ENCODE results near the gene ZNF575. TPM values are rescaled to one million over a fixed set of nuclear protein-coding genes. Genes with fewer than 3 reads are reported as not detected.
A peak's percentile ranks its signal among the peaks of the same experiment; 100 is the strongest.

The ZNF575 gene
- total RNA-seq, 2 donors from 2014 or later: 3.2 to 4.3 TPM

DNA sequence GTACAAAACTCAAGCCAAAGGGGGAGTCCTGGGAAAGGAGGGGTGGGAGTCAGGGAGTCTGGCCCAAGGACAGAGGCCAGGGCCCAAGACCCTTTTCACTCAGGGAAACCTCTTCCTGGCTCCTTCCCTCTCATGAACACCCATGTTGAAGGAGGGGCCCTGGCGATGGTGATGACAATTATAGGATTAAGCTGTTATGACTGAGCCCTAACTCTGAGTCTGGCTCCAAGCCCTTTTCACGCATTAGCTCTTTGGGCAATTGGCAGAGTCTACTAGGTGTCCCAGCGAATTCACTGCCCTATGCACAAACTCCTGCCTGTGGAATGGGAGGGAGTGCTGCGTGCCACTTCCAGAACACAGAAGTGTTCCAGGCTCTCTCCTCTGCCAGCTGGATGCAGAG is 20.7 kb downstream of the ZNF575 start:
- Mint-ChIP-seq H3K36me3 (ENCODE audit: insufficient read depth in 2 of 2) (peaks cover 7 to 14% of the 10 kb centered on the region in 2 donors), H3K4me1 (ENCODE audit: low read depth) (peaks cover 10% of the 10 kb centered on the region), H3K4me3 (no peak overlapping the region), H3K27ac (no peak overlapping the region), H3K9me3 (no peaks in the 10 kb centered on the region), H3K27me3 (ENCODE audit: low read depth) (no peaks in the 10 kb centered on the region)
- DNase-seq: no peak
- ATAC-seq (replicated peaks in 1 of 2): no peak

DNA sequence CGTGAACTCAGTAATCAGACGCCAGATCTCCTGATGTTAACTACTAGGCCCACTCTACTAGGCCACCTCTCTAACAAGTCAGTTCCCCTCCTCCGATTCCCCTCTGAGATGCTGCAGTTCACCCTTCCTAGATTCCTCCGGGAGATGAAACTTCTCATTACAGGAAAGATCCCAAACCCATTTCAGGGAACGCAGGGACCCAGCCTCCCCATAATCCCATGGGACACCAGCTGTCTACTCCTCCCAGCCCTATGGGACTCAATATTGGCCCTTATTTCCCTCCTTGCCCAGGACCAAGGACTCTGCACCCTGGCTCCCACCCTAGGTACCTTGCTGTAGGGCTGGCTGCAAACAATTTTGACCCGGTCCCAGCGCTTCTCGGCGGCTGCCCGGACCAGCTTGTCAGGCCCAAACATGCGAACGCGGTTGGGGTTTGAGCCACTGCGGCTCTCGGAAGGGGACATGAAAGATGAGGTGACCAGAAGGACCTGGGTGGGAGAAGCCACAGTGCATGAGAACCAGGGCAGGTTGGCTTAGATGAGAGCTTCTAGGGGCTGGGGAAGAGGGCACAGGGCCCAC is 21.4 kb downstream of the ZNF575 start:
- no peak overlapping the region for H3K27ac Mint-ChIP-seq
- no peak overlapping the region for H3K4me3 Mint-ChIP-seq
- DNase-seq (no peak), ATAC-seq (replicated peaks in 1 of 2) (no peak)
- peaks cover 7 to 14% of the 10 kb centered on the region in 2 donors for H3K36me3 Mint-ChIP-seq (ENCODE audit: insufficient read depth in 2 of 2)
- peaks cover 10% of the 10 kb centered on the region for H3K4me1 Mint-ChIP-seq (ENCODE audit: low read depth)
- no peaks in the 10 kb centered on the region for H3K9me3 Mint-ChIP-seq
- no peaks in the 10 kb centered on the region for H3K27me3 Mint-ChIP-seq (ENCODE audit: low read depth)

DNA sequence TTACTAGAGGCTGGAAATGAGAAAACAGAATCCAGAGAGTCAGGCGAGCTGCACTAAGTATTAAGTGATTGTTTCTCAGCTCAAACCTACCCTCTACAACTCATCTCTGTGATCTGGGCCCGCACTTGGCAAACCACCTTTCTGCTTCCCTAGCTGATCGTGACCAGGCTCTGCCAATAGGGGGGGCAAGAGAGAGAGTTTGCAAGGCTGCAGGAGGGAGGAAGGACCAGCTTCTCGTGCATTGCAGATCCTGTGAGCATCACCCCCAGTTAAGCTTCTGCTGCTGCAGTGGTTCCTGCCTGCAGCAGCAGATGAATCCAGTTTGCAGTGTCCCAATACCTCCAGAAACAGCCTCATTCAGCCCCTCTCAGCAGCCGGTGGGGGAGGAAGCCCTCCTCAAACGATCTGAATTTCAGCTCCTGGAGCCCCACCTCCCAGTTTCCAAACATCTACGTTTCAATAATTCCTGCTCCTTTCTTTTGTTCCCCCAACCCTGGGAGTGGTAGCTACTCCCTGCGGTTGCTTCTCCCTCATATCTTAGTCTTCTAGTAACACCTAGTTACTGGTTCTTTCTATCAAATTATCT is 22.3 kb downstream of the ZNF575 start:
- Mint-ChIP-seq H3K27ac (peak overlapping the region; percentile 60), H3K9me3 (no peaks in the 10 kb centered on the region), H3K4me3 (no peak overlapping the region), H3K27me3 (ENCODE audit: low read depth) (no peaks in the 10 kb centered on the region), H3K4me1 (ENCODE audit: low read depth) (peaks cover 12% of the 10 kb centered on the region), H3K36me3 (ENCODE audit: insufficient read depth in 2 of 2) (peaks cover 7 to 15% of the 10 kb centered on the region in 2 donors)
- DNase-seq (peak; percentile 80 to 84), ATAC-seq (replicated peaks in 1 of 2) (peak; percentile 73 to 88)

DNA sequence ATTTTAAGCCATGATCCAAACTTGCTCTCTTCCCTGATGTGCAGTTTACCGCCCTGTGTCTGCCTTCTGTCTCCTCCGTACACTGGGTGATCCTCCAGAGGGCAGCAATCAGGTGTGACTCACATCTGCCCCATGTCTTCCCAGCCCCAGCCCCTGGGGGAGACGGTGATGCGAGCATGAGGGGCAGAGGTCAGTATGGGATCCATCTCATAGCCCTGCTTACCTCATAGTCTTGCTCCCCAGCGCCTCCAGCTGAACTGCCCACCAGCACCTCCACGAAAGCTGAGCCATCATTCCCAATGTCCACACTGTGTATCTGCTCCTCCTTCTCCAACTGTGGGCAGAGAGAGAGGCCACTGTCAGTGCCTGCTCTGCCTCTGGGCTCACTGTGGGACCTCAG is 27.7 kb downstream of the ZNF575 start:
- DNase-seq: no peak
- H3K27me3 Mint-ChIP-seq (ENCODE audit: low read depth): no peaks in the 10 kb centered on the region
- no peak for ATAC-seq (replicated peaks in 1 of 2)
- peaks cover 52% of the 10 kb centered on the region for H3K4me1 Mint-ChIP-seq (ENCODE audit: low read depth)
- H3K36me3 Mint-ChIP-seq (ENCODE audit: insufficient read depth in 2 of 2): peaks cover 11 to 19% of the 10 kb centered on the region in 2 donors
- no peak overlapping the region for H3K27ac Mint-ChIP-seq
- no peak overlapping the region for H3K4me3 Mint-ChIP-seq
- H3K9me3 Mint-ChIP-seq: peaks cover 0 to 2% of the 10 kb centered on the region in 2 donors

DNA sequence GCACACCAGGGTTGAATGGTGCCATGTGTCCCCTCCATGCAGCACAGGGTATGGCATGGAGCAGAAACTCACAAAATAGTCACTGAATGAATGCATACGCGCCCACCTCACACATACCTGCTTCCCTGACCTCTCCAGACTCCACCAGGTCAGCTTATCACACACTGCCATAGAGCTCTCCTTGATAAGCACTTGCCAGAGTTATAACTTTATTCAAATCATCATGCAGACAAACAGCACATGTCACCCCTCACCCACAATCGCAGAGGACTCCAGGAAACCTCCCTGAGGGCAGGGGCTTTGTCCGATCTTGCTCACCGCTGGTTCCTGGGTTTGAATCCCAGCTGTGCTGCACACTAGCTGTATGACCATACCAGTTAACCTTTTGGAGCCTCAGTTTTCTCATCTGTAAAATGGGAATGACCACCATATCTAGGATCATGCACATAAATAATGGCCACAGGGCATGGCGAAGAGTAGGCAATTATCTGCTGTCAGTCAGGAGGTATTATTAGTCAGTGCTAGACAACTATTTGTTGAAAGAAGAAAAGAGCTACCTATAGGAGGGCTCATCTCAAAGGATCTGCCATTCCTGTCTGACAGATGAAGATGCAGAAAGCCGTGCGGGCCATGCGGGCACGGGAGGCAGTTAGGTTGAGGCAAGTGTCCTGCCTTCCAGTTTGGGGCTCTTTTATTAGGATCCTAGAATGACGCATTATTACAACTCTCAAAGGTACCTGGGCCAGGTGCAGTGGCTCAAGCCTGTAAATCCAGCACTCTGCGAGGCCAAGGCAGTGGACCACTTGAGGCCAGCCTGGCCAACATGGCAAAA is 28.4 kb downstream of the ZNF575 start:
- ATAC-seq (replicated peaks in 1 of 2): no peak
- no peaks in the 10 kb centered on the region for H3K27me3 Mint-ChIP-seq (ENCODE audit: low read depth)
- DNase-seq: no peak
- peak overlapping the region; percentile 94 for H3K27ac Mint-ChIP-seq
- H3K9me3 Mint-ChIP-seq: peaks cover 0 to 2% of the 10 kb centered on the region in 2 donors
- H3K4me3 Mint-ChIP-seq: no peak overlapping the region
- peaks cover 11 to 19% of the 10 kb centered on the region in 2 donors for H3K36me3 Mint-ChIP-seq (ENCODE audit: insufficient read depth in 2 of 2)
- peaks cover 51% of the 10 kb centered on the region for H3K4me1 Mint-ChIP-seq (ENCODE audit: low read depth)

DNA sequence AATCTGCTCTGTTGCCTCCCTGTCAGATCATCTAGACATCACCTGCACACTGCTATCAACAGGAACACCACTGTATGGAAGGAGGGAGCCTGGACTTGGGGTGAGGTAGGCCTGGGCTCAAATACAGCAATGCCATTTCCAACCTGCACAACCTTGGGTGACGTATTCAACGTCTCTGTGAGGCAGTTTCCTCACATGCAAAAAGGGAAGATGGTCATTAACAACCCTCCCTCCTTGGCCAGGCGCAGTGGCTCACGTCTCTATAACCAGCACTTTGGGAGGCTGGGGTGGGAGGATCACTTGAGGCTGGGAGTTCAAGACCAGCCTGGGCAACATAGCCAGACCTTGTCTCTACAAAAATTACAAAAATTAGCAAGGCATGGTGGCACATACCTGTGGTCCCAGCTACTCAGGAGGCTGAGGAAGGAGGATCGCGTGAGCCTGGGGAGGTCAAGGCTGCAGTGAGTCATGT is 29.3 kb downstream of the ZNF575 start:
- Mint-ChIP-seq H3K27ac (peak overlapping the region; percentile 94), H3K36me3 (ENCODE audit: insufficient read depth in 2 of 2) (peaks cover 11 to 21% of the 10 kb centered on the region in 2 donors), H3K4me3 (peak overlapping the region; percentile 65 to 75), H3K9me3 (peaks cover 0 to 2% of the 10 kb centered on the region in 2 donors), H3K27me3 (ENCODE audit: low read depth) (no peaks in the 10 kb centered on the region), H3K4me1 (ENCODE audit: low read depth) (peaks cover 51% of the 10 kb centered on the region)
- ATAC-seq (replicated peaks in 1 of 2): no peak
- DNase-seq: no peak

DNA sequence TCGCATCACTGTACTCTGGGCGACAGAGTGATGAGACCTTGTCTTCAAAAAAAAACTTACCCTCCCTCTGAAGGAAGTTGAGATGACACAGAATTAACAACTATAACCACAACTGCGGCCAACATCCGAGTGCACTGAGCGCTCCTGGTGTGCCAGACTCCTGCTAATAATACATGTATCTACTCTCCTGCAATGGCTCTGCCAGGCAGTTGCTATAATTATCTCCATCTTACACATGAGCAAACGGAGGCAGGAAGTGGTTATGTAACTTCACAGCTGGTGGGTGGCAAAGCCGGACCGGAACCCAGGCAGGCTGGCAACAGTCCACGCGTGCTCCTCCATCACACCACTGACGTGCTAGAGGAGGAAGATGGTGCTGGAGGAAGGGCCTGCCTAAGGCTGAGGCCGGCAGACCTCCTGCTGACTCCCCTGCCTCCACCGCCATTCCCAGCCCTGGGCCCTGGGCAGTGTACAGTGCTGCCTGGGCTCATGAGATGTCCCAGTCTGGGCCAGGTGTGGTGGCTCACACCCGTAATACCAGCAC is 29.8 kb downstream of the ZNF575 start:
- H3K27me3 Mint-ChIP-seq (ENCODE audit: low read depth): no peaks in the 10 kb centered on the region
- peaks cover 11 to 19% of the 10 kb centered on the region in 2 donors for H3K36me3 Mint-ChIP-seq (ENCODE audit: insufficient read depth in 2 of 2)
- peaks cover 0 to 2% of the 10 kb centered on the region in 2 donors for H3K9me3 Mint-ChIP-seq
- peak overlapping the region; percentile 65 to 75 for H3K4me3 Mint-ChIP-seq
- DNase-seq: peak; percentile 71 to 79
- peak; percentile 94 to 96 for ATAC-seq (replicated peaks in 1 of 2)
- peaks cover 51% of the 10 kb centered on the region for H3K4me1 Mint-ChIP-seq (ENCODE audit: low read depth)
- peak overlapping the region; percentile 94 for H3K27ac Mint-ChIP-seq

DNA sequence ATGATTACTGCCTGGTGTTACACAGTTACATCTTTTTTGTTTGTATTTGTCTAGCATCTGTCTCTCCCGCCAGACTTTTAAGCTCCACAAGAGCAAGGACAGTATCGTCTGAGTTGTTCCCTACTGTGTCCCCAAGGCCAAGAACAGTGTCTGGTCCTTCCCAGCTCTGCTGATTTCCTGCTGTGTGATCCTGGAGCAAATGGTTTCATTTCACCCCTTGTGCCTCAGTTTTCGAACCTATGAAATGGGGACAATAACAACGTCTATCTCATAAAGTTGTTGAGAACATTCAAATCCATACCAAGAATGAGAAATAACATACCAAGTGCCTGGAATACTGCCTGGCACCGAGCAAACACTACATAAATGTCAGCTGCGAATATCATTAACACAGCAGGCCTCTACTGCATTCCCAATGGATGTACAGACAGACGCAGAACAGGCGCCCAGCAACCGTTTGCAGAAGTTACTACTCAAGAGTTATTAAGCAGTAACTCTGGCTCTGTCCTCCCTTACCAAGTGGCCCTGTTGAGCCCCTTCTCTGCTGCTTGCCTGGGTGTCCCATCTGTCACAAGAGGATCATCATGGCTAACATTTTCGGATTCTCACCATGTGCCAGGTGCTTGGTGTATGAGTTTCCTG is 30.9 kb downstream of the ZNF575 start:
- Mint-ChIP-seq H3K4me3 (peak overlapping the region; percentile 5 to 25), H3K36me3 (ENCODE audit: insufficient read depth in 2 of 2) (peaks cover 11 to 17% of the 10 kb centered on the region in 2 donors), H3K27ac (peak overlapping the region; percentile 66), H3K9me3 (peaks cover 0 to 2% of the 10 kb centered on the region in 2 donors), H3K4me1 (ENCODE audit: low read depth) (peaks cover 51% of the 10 kb centered on the region), H3K27me3 (ENCODE audit: low read depth) (no peaks in the 10 kb centered on the region)
- no peak for DNase-seq
- ATAC-seq (replicated peaks in 1 of 2): no peak

DNA sequence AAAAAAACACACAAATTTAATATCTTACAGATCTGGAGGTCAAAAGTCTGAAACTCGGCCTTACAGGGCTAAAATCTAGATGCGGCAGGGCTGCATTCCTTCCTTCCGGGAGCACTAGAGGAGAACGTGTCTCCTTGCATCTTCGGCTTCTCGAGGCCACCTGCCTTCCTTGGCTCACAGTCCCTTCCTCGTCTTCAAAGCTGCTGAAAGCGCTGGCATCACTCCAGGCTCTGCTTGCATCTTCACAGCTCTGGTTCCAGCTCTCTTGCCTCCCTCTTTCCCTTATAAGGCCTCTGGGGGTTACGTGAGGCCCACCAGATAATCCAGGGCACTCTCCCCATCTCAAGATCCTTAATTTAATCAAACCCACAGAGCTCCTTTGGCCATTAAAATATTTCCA is 31.8 kb downstream of the ZNF575 start:
- Mint-ChIP-seq H3K27ac (no peak overlapping the region), H3K4me3 (no peak overlapping the region), H3K4me1 (ENCODE audit: low read depth) (peaks cover 56% of the 10 kb centered on the region), H3K27me3 (ENCODE audit: low read depth) (no peaks in the 10 kb centered on the region), H3K9me3 (peaks cover 0 to 2% of the 10 kb centered on the region in 2 donors), H3K36me3 (ENCODE audit: insufficient read depth in 2 of 2) (peaks cover 11 to 16% of the 10 kb centered on the region in 2 donors)
- ATAC-seq (replicated peaks in 1 of 2) (no peak), DNase-seq (no peak)

DNA sequence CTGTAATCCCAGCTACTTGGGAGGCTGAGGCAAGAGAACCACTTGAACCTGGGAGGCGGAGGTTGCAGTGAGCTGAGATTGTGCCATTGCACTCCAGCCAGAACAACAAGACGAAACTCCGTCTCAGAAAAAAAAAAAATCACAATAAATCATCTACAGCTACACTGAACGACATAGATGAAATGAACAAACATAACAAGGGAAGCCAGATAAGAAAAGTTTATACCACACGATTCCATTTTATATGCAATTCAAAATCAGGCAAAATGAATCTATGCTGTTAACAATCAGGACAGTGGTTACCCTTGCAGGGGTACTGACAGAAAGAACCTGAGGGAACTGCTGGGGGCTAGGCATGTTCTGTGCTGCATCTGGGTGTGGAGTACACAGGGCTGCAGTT is 36.7 kb downstream of the ZNF575 start:
- DNase-seq (no peak), ATAC-seq (replicated peaks in 1 of 2) (no peak)
- peaks cover 0 to 3% of the 10 kb centered on the region in 2 donors for H3K36me3 Mint-ChIP-seq (ENCODE audit: insufficient read depth in 2 of 2)
- peaks cover 36% of the 10 kb centered on the region for H3K4me1 Mint-ChIP-seq (ENCODE audit: low read depth)
- H3K9me3 Mint-ChIP-seq: no peaks in the 10 kb centered on the region
- no peak overlapping the region for H3K27ac Mint-ChIP-seq
- H3K4me3 Mint-ChIP-seq: no peak overlapping the region
- H3K27me3 Mint-ChIP-seq (ENCODE audit: low read depth): no peaks in the 10 kb centered on the region

DNA sequence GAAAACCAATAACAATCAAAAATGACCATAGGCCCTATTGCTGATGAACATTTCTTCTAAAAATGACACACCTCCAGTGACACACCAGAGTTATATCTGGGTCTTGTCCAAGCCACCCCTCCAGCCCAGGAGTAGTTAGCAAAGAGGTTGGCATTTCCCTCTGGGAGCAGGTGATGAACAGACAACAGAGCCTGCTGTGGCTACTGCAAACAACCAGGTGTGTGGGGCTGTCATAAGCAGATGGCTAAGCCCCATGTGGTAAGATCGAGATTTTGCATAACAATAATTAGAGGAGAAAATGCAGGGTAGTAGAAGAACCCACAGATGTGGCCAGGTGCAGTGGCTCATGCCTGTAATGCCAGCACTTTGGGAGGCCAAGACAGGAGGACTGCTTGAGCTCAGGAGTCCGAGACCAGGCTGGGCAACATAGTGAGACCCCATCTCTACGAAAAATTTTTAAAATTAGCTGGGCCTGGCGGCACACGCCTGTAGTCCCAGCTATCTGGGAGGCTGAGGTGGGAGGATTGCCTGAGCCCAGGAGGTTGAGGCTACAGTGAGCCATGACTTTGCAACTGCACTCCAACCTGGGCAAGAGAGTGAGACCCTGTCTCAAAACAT is 37.3 kb downstream of the ZNF575 start:
- ATAC-seq (replicated peaks in 1 of 2) (no peak), DNase-seq (no peak)
- Mint-ChIP-seq H3K4me1 (ENCODE audit: low read depth) (peaks cover 37% of the 10 kb centered on the region), H3K36me3 (ENCODE audit: insufficient read depth in 2 of 2) (peaks cover 0 to 7% of the 10 kb centered on the region in 2 donors), H3K27me3 (ENCODE audit: low read depth) (no peaks in the 10 kb centered on the region), H3K9me3 (no peaks in the 10 kb centered on the region), H3K27ac (peak overlapping the region; percentile 64), H3K4me3 (no peak overlapping the region)

DNA sequence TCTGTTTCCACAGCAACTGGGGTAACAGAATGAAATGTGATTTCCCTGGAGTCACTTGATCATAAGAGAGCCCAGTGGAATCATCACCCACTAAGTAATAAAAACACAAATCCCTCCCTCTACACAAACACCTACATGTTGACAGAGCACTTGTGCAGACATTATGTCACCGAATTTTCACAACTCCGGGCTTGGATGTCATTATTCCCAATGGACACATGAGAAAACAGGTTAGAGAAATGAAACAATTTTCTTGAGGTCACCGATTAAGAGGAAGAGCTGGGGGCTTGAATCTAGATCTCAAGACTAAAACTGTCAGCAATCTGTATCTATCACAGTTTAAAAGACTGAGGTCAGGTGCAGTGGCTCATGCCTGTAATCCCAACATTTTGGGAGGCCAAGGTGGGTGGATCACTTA is 39.2 kb downstream of the ZNF575 start:
- Mint-ChIP-seq H3K4me3 (no peak overlapping the region), H3K9me3 (no peaks in the 10 kb centered on the region), H3K27me3 (ENCODE audit: low read depth) (no peaks in the 10 kb centered on the region), H3K4me1 (ENCODE audit: low read depth) (peaks cover 53% of the 10 kb centered on the region), H3K27ac (peak overlapping the region; percentile 89), H3K36me3 (ENCODE audit: insufficient read depth in 2 of 2) (peaks cover 0 to 4% of the 10 kb centered on the region in 2 donors)
- DNase-seq (no peak), ATAC-seq (replicated peaks in 1 of 2) (no peak)

Measured in activated T-cell treated with anti-CD3 and anti-CD28 coated beads, Interleukin-2, amount 50 U/mL, for 72 hours (primary cell).